ENCODE results near the gene CNTFR. TPM values are rescaled to one million over a fixed set of nuclear protein-coding genes. Genes with fewer than 3 reads are reported as not detected.

Gene CNTFR
- total and polyA plus RNA-seq, 2 experiments from 2014 or later, result 4.7 to 7.5 TPM

DNA sequence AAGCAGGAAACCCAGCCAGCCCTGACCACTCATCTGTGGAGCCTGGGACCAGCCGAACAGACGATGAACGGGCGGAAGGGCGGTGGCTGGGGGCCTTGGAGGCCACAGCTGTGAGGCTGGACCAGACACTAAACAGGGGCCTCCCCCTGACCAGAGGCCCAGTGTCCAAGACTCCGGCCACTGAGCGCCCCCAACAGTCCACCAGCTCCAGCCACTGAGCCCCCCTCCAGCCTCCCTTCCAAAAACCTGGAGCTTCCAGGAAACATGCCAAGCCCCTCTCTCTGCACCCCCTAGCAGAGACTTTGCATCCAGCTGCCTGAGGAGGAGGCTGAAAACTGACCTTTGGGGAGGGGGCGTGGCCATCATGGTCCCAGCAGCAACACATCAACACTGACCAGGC is 23.2 kb downstream of the CNTFR start:
- TF ChIP-seq EZH2 (IDR thresholded peaks at IDR 0.05; ENCODE audit: borderline replicate concordance) (no peak), EZH2phosphoT487 (IDR thresholded peaks at IDR 0.05; ENCODE audit: low read depth, severe bottlenecking, unreplicated experiment) (no peak)
- TF ChIP-seq, protein P1, sequence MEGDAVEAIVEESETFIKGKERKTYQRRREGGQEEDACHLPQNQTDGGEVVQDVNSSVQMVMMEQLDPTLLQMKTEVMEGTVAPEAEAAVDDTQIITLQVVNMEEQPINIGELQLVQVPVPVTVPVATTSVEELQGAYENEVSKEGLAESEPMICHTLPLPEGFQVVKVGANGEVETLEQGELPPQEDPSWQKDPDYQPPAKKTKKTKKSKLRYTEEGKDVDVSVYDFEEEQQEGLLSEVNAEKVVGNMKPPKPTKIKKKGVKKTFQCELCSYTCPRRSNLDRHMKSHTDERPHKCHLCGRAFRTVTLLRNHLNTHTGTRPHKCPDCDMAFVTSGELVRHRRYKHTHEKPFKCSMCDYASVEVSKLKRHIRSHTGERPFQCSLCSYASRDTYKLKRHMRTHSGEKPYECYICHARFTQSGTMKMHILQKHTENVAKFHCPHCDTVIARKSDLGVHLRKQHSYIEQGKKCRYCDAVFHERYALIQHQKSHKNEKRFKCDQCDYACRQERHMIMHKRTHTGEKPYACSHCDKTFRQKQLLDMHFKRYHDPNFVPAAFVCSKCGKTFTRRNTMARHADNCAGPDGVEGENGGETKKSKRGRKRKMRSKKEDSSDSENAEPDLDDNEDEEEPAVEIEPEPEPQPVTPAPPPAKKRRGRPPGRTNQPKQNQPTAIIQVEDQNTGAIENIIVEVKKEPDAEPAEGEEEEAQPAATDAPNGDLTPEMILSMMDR (IDR thresholded peaks at IDR 0.05; ENCODE audit: poor library complexity), result no peak
- Histone ChIP-seq H3K9me3 (ENCODE audit: low read depth) (no peaks in the 10 kb centered on the region), H3K4me3 (no peak overlapping the region), H3K27ac (no peak overlapping the region), H3K79me2 (no peaks in the 10 kb centered on the region), H3K27me3 (no peaks in the 10 kb centered on the region), H4K20me1 (ENCODE audit: insufficient read depth, poor library complexity, severe bottlenecking) (no peaks in the 10 kb centered on the region), H3K9me2 (replicated peaks; ENCODE audit: insufficient read depth) (no peaks in the 10 kb centered on the region), H3K36me3 (replicated peaks; ENCODE audit: insufficient read depth, low read depth) (no peaks in the 10 kb centered on the region), H3K4me2 (no peak overlapping the region), H2AFZ (no peak overlapping the region), H3K4me1 (ENCODE audit: insufficient read depth) (peaks cover 7% of the 10 kb centered on the region)
- WGBS (ENCODE audit: low lambda C conversion rate, missing lambda C conversion rate), result 82% methylated on average over 8 of the region's 8 CpGs
- no peak for DNase-seq (ENCODE audit: low spot score)

GRCh38 chr9:34565856-34566255 is 23.7 kb downstream of the CNTFR start:
- Histone ChIP-seq H4K20me1 (ENCODE audit: insufficient read depth, poor library complexity, severe bottlenecking) (no peaks in the 10 kb centered on the region), H3K36me3 (replicated peaks; ENCODE audit: insufficient read depth, low read depth) (no peaks in the 10 kb centered on the region), H3K79me2 (no peaks in the 10 kb centered on the region), H3K27me3 (no peaks in the 10 kb centered on the region), H3K4me1 (ENCODE audit: insufficient read depth) (peaks cover 5% of the 10 kb centered on the region), H2AFZ (no peak overlapping the region), H3K4me2 (no peak overlapping the region), H3K9me2 (replicated peaks; ENCODE audit: insufficient read depth) (no peaks in the 10 kb centered on the region), H3K9me3 (ENCODE audit: low read depth) (no peaks in the 10 kb centered on the region), H3K27ac (no peak overlapping the region), H3K4me3 (no peak overlapping the region)
- DNase-seq (ENCODE audit: low spot score), result no peak
- TF ChIP-seq, protein P1 (IDR thresholded peaks at IDR 0.05; ENCODE audit: poor library complexity), result no peak
- TF ChIP-seq EZH2phosphoT487 (IDR thresholded peaks at IDR 0.05; ENCODE audit: low read depth, severe bottlenecking, unreplicated experiment), result no peak
- no peak for TF ChIP-seq EZH2 (IDR thresholded peaks at IDR 0.05; ENCODE audit: borderline replicate concordance)
- 80% methylated on average over 4 of the region's 8 CpGs for WGBS (ENCODE audit: low lambda C conversion rate, missing lambda C conversion rate)

- H3K27me3 ChIP-seq, result no peaks in the 10 kb centered on the region
- no peak for TF ChIP-seq EZH2 (IDR thresholded peaks at IDR 0.05; ENCODE audit: borderline replicate concordance)
- no peak for TF ChIP-seq EZH2phosphoT487 (IDR thresholded peaks at IDR 0.05; ENCODE audit: low read depth, severe bottlenecking, unreplicated experiment)
- TF ChIP-seq, protein P1 (IDR thresholded peaks at IDR 0.05; ENCODE audit: poor library complexity), result no peak
- no peaks in the 10 kb centered on the region for H3K9me3 ChIP-seq (ENCODE audit: low read depth)
- no peaks in the 10 kb centered on the region for H3K9me2 ChIP-seq (replicated peaks; ENCODE audit: insufficient read depth)
- no peak for DNase-seq (ENCODE audit: low spot score)
- H2AFZ ChIP-seq, result no peak overlapping the region
- H3K27ac ChIP-seq, result no peak overlapping the region
- no peaks in the 10 kb centered on the region for H4K20me1 ChIP-seq (ENCODE audit: insufficient read depth, poor library complexity, severe bottlenecking)
- H3K4me1 ChIP-seq (ENCODE audit: insufficient read depth), result peaks cover 15% of the 10 kb centered on the region
- 93% methylated on average over 15 of the region's 16 CpGs for WGBS (ENCODE audit: low lambda C conversion rate, missing lambda C conversion rate)
- no peak overlapping the region for H3K4me2 ChIP-seq
- no peaks in the 10 kb centered on the region for H3K79me2 ChIP-seq
- H3K36me3 ChIP-seq (replicated peaks; ENCODE audit: insufficient read depth, low read depth), result no peaks in the 10 kb centered on the region
- no peak overlapping the region for H3K4me3 ChIP-seq
These were observed 24.9 kb downstream of the CNTFR start for GRCh38 chr9:34564617-34565016.

GRCh38 chr9:34563262-34563661 is 26.3 kb downstream of the CNTFR start:
- Histone ChIP-seq H3K9me3 (ENCODE audit: low read depth) (no peaks in the 10 kb centered on the region), H4K20me1 (ENCODE audit: insufficient read depth, poor library complexity, severe bottlenecking) (no peaks in the 10 kb centered on the region), H3K27ac (no peak overlapping the region), H2AFZ (no peak overlapping the region), H3K4me2 (no peak overlapping the region), H3K4me3 (no peak overlapping the region), H3K4me1 (ENCODE audit: insufficient read depth) (peaks cover 20% of the 10 kb centered on the region), H3K79me2 (no peaks in the 10 kb centered on the region), H3K27me3 (no peaks in the 10 kb centered on the region), H3K9me2 (replicated peaks; ENCODE audit: insufficient read depth) (no peaks in the 10 kb centered on the region), H3K36me3 (replicated peaks; ENCODE audit: insufficient read depth, low read depth) (no peaks in the 10 kb centered on the region)
- TF ChIP-seq EZH2 (IDR thresholded peaks at IDR 0.05; ENCODE audit: borderline replicate concordance), result no peak
- TF ChIP-seq EZH2phosphoT487 (IDR thresholded peaks at IDR 0.05; ENCODE audit: low read depth, severe bottlenecking, unreplicated experiment), result no peak
- TF ChIP-seq, protein P1 (IDR thresholded peaks at IDR 0.05; ENCODE audit: poor library complexity), result no peak
- 84% methylated on average over 5 of the region's 5 CpGs for WGBS (ENCODE audit: low lambda C conversion rate, missing lambda C conversion rate)
- DNase-seq (ENCODE audit: low spot score), result no peak
